Ishikawa (cell line): Measurements from ENCODE around the gene CADPS.

Experiments
- CEBPB ChIP-seq: IDR thresholded peaks from 2 replicates; pipeline ENCODE4 v1.6.1; 2012
- CREB1 ChIP-seq: IDR thresholded peaks from 2 replicates; pipeline ENCODE4 v1.6.1; 2012; ENCODE audit warnings: low read depth
- EGR1 ChIP-seq: IDR thresholded peaks from 2 replicates; pipeline ENCODE4 v1.6.1; 2012
- EP300 ChIP-seq: IDR thresholded peaks from 2 replicates; pipeline ENCODE4 v1.6.1; 2012; ENCODE audit warnings: borderline replicate concordance
- FOXM1 ChIP-seq: IDR thresholded peaks from 2 replicates; pipeline ENCODE4 v1.6.1; 2012; ENCODE audit warnings: low read depth, borderline replicate concordance
- NFIC ChIP-seq: IDR thresholded peaks from 2 replicates; pipeline ENCODE4 v1.6.1; 2012
- RAD21 ChIP-seq: IDR thresholded peaks from 2 replicates; pipeline ENCODE4 v1.6.1; 2012; ENCODE audit warnings: low read depth
- REST ChIP-seq: IDR thresholded peaks from 2 replicates; pipeline ENCODE4 v1.6.1; 2012; ENCODE audit warnings: low read depth, mild to moderate bottlenecking
- TAF1 ChIP-seq: IDR thresholded peaks from 2 replicates; pipeline ENCODE4 v1.6.1; 2012; ENCODE audit warnings: low read depth, mild to moderate bottlenecking
- TCF12 ChIP-seq: IDR thresholded peaks from 2 replicates; pipeline ENCODE4 v1.6.1; 2012; ENCODE audit warnings: low read depth
- TEAD4 ChIP-seq: IDR thresholded peaks from 2 replicates; pipeline ENCODE4 v1.6.1; 2012
- YY1 ChIP-seq: IDR thresholded peaks from 2 replicates; pipeline ENCODE4 v1.6.1; 2012; ENCODE audit warnings: low read depth
- ZBTB7A ChIP-seq: IDR thresholded peaks from 2 replicates; pipeline ENCODE4 v1.6.1; 2012; ENCODE audit warnings: low read depth
- TF ChIP-seq, protein P1 (sequence below): IDR thresholded peaks from 2 replicates; pipeline ENCODE4 v1.6.1; 2012
- TF ChIP-seq, protein P2 (sequence below): IDR thresholded peaks from 2 replicates; pipeline ENCODE4 v1.6.1; 2012

The CADPS gene

DNA sequence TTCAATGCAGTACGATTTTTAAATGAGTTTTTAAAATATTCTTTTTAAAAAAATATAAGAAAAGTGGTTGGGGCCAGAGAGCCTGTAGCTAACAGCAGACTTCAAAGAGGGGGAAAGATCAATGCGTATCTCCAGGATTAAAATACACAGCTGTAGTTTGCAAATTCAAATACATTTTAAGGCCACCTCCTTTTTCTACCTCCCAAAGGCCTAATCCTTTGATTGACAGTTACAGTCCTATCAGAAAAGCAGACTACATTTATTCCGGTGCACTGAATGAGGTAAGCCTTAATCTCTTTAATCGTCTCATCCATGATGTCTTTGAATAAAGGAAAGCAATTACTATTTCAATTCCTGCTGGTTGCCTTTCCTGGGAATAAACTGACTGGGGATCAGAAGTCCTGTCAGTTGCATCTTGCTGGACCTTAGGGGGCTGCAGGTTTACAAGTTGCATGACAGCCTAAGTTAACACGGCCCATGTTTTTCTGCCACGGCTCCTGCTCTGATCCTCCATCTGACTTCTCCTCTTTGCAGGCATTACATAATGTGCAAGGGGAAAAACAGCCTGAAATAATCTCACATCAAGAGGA is 51.7 kb downstream of the CADPS start:
- TF ChIP-seq, protein P1, sequence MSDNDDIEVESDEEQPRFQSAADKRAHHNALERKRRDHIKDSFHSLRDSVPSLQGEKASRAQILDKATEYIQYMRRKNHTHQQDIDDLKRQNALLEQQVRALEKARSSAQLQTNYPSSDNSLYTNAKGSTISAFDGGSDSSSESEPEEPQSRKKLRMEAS: no peak
- TF ChIP-seq, protein P2, sequence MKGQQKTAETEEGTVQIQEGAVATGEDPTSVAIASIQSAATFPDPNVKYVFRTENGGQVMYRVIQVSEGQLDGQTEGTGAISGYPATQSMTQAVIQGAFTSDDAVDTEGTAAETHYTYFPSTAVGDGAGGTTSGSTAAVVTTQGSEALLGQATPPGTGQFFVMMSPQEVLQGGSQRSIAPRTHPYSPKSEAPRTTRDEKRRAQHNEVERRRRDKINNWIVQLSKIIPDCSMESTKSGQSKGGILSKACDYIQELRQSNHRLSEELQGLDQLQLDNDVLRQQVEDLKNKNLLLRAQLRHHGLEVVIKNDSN: no peak
- TF ChIP-seq YY1: no peak
- TF ChIP-seq NFIC: no peak
- TF ChIP-seq TEAD4: no peak
- TF ChIP-seq ZBTB7A: no peak
- no peak for TF ChIP-seq FOXM1
- TF ChIP-seq EGR1: no peak
- TF ChIP-seq REST: no peak
- TF ChIP-seq TAF1: no peak
- TF ChIP-seq CEBPB: no peak
- no peak for TF ChIP-seq EP300
- no peak for TF ChIP-seq RAD21
- no peak for TF ChIP-seq TCF12
- TF ChIP-seq CREB1: no peak

DNA sequence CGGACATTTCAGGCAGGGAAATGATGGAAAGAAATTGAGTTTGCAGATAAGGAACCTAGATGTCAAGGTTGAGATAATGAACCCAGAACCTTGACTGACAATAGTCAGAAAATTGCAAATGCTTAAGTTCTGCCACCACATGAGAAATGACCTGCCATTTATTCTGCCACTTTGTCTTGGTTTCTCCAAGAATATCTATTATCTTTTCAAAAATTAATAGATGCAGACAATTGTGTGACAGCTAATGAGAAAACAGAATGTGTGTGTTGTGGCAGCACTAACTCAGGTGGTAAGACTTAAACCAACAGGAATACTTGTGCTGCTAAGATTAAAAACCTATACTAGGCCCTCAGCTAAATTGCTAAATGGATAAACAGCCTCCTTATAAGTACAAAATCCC is 52.3 kb downstream of the CADPS start:
- TF ChIP-seq RAD21: no peak
- TF ChIP-seq CREB1: no peak
- no peak for TF ChIP-seq YY1
- no peak for TF ChIP-seq FOXM1
- TF ChIP-seq, protein P1: no peak

GRCh38 chr3:62818347-62818746 is 56.9 kb downstream of the CADPS start:
- no peak for TF ChIP-seq TAF1
- no peak for TF ChIP-seq TCF12
- TF ChIP-seq, protein P1: no peak
- no peak for TF ChIP-seq CEBPB
- TF ChIP-seq EP300: no peak
- TF ChIP-seq FOXM1: no peak
- TF ChIP-seq ZBTB7A: no peak
- TF ChIP-seq, protein P2: no peak
- no peak for TF ChIP-seq RAD21
- TF ChIP-seq CREB1: no peak

GRCh38 chr3:62817678-62818077 is 57.5 kb downstream of the CADPS start:
- TF ChIP-seq TAF1: no peak
- no peak for TF ChIP-seq ZBTB7A
- TF ChIP-seq EP300: no peak
- TF ChIP-seq YY1: no peak
- TF ChIP-seq, protein P2: no peak
- no peak for TF ChIP-seq REST
- TF ChIP-seq RAD21: no peak
- TF ChIP-seq NFIC: no peak
- TF ChIP-seq CREB1: no peak
- no peak for TF ChIP-seq FOXM1
- TF ChIP-seq, protein P1: no peak
- TF ChIP-seq TCF12: no peak
- TF ChIP-seq TEAD4: no peak
- TF ChIP-seq CEBPB: no peak

- TF ChIP-seq FOXM1: no peak
- TF ChIP-seq, protein P2: no peak
- no peak for TF ChIP-seq EP300
- no peak for TF ChIP-seq TEAD4
- no peak for TF ChIP-seq YY1
- no peak for TF ChIP-seq TCF12
- no peak for TF ChIP-seq REST
- no peak for TF ChIP-seq TAF1
- TF ChIP-seq RAD21: no peak
- TF ChIP-seq ZBTB7A: no peak
- TF ChIP-seq NFIC: no peak
- TF ChIP-seq, protein P1: no peak
- no peak for TF ChIP-seq EGR1
- TF ChIP-seq CREB1: no peak
- TF ChIP-seq CEBPB: no peak
Observed at GRCh38 chr3:62815981-62816380, 59.2 kb downstream of the CADPS start.
